ENCODE measurements around the gene SERPINA7.
"Not testable (repeated sequence)": the region's sequence is repeated elsewhere in the genome, so short reads cannot be mapped to it uniquely, and the experiment has no call there.

SERPINA7 gene

GRCh38 chrX:106038625-106039024 is at the start of gene SERPINA7:
Gene SERPINA7, minus strand, starts transcription at chrX:106038727. Its CDS starts 1,669 bp downstream, at chrX:106037058.
- no peak for DNase-seq

- DNase-seq, result no peak
Measured at GRCh38 chrX:106069048-106069447, 30.5 kb upstream of the SERPINA7 start.

GRCh38 chrX:106050054-106050453 is 11.5 kb upstream of the SERPINA7 start:
- DNase-seq, result no peak

- DNase-seq, result no peak
Measured at GRCh38 chrX:106042296-106042695, 3.8 kb upstream of the SERPINA7 start.

- DNase-seq, result no peak
Measured at GRCh38 chrX:106040861-106041260, 2.3 kb upstream of the SERPINA7 start.

- DNase-seq, result no peak
Measured at GRCh38 chrX:106039920-106040319, 1.4 kb upstream of the SERPINA7 start.

- no peak for DNase-seq
Measured at GRCh38 chrX:106037835-106038473, 573 bp downstream of the SERPINA7 start.

GRCh38 chrX:106036716-106037115 is 1.8 kb downstream of the SERPINA7 start:
- no peak for DNase-seq

- no peak for DNase-seq
Measured at GRCh38 chrX:106035064-106035463, 3.5 kb downstream of the SERPINA7 start.

GRCh38 chrX:106023947-106024346 is 14.6 kb downstream of the SERPINA7 start:
- DNase-seq, result no peak

GRCh38 chrX:106022238-106022637 is 16.3 kb downstream of the SERPINA7 start:
- DNase-seq, result no peak

- DNase-seq, result no peak
Measured at GRCh38 chrX:106014119-106014775, 24.3 kb downstream of the SERPINA7 start.

GRCh38 chrX:106009145-106009544 is 29.4 kb downstream of the SERPINA7 start:
- no peak for DNase-seq

- DNase-seq, result no peak
Measured at GRCh38 chrX:106007815-106008214, 30.7 kb downstream of the SERPINA7 start.

GRCh38 chrX:106005684-106006083 is 32.8 kb downstream of the SERPINA7 start:
- DNase-seq, result no peak

GRCh38 chrX:106000609-106001008 is 37.9 kb downstream of the SERPINA7 start:
- not testable (repeated sequence) for DNase-seq

GRCh38 chrX:106000203-106000602 is 38.3 kb downstream of the SERPINA7 start:
- DNase-seq, result no peak

GRCh38 chrX:105999294-105999693 is 39.2 kb downstream of the SERPINA7 start:
- DNase-seq, result no peak

- not testable (repeated sequence) for DNase-seq
Measured at GRCh38 chrX:105988487-105988886, 50.0 kb downstream of the SERPINA7 start.

All from NCI-H748 treated with DMSO at 0.1 percent for 48 hours (cell line).